GM12878 (cell line): ENCODE measurements around the gene DNHD1. TPM values are rescaled to one million over a fixed set of nuclear protein-coding genes. Genes with fewer than 3 reads are reported as not detected.

Experiments
- EGR1 ChIP-seq, 2 experiments: IDR thresholded peaks; 1 replicate in 1 of 2; 2 replicates in 1 of 2; pipeline ENCODE4 v1.6.1; 2011 to 2012; ENCODE audit warnings: low read depth in 2 of 2, low read length in 2 of 2, borderline replicate concordance in 1 of 2, mild to moderate bottlenecking in 1 of 2, moderate library complexity in 1 of 2
- FOS ChIP-seq: IDR thresholded peaks from 3 replicates; pipeline ENCODE4 v1.6.1; 2011; ENCODE audit warnings: borderline replicate concordance; ENCODE audit not compliant: insufficient read length; ENCODE audit errors: extremely low read depth
- FOXM1 ChIP-seq: IDR thresholded peaks from 2 replicates; pipeline ENCODE4 v1.6.1; 2012; ENCODE audit warnings: low read depth, mild to moderate bottlenecking, inconsistent platforms, low read length, moderate library complexity
- HDGF ChIP-seq: fragments of 450-650 bp; IDR thresholded peaks from 2 replicates; pipeline ENCODE4 v1.6.1; 2016; ENCODE audit warnings: antibody characterized with exemption
- IKZF1 ChIP-seq: fragments of 450-650 bp; conservative IDR thresholded peaks from 2 replicates; pipeline ENCODE4 v1.6.1; 2017; ENCODE audit warnings: antibody characterized with exemption, mild to moderate bottlenecking
- MEF2A ChIP-seq: IDR thresholded peaks from 2 replicates; pipeline ENCODE4 v1.6.1; 2011; ENCODE audit warnings: low read depth, mild to moderate bottlenecking, low read length, moderate library complexity; ENCODE audit not compliant: insufficient read depth
- MXI1 ChIP-seq: fragments of 150-350 bp; IDR thresholded peaks from 2 replicates; pipeline ENCODE4 v1.6.1; 2011; ENCODE audit warnings: low read depth, mild to moderate bottlenecking, inconsistent platforms, low read length, improper control_type of control experiment
- RAD51 ChIP-seq: fragments of 450-650 bp; IDR thresholded peaks from 2 replicates; pipeline ENCODE4 v1.6.1; 2016; ENCODE audit warnings: moderate library complexity, mild to moderate bottlenecking, inconsistent platforms
- SKIL ChIP-seq: fragments of 450-650 bp; IDR thresholded peaks from 2 replicates; pipeline ENCODE4 v1.6.1; 2017; ENCODE audit warnings: mild to moderate bottlenecking, low read depth, inconsistent platforms; ENCODE audit not compliant: poor library complexity, severe bottlenecking
- SREBF1 ChIP-seq: IDR thresholded peaks from 2 replicates; pipeline ENCODE4 v1.6.1; 2012; ENCODE audit warnings: mild to moderate bottlenecking, low read length
- TBL1XR1 ChIP-seq: IDR thresholded peaks from 2 replicates; pipeline ENCODE4 v1.6.1; 2012; ENCODE audit warnings: low read depth, low read length, improper control_type of control experiment
- USF2 ChIP-seq: IDR thresholded peaks from 2 replicates; pipeline ENCODE4 v1.6.1; 2011; ENCODE audit warnings: low read depth, low read length, improper control_type of control experiment, borderline replicate concordance
- ZNF207 ChIP-seq: fragments of 450-650 bp; IDR thresholded peaks from 2 replicates; pipeline ENCODE4 v1.6.1; 2014; ENCODE audit warnings: antibody characterized with exemption, mild to moderate bottlenecking, borderline replicate concordance
- polyA plus RNA-seq, 11 experiments: library from polyadenylated mRNA; depleted of rRNA in 4 of 11; unstranded in 6 of 11; stranded (reverse) in 5 of 11; fragments of >200 nt; fragmentation: Nextera tagmentation in 4 of 11; fragmentation: Illumina TruSeq in 1 of 11; extraction: Ambion mirVana in 4 of 11; extraction: Trizol in 1 of 11; gene quantifications; 1 replicate in 1 of 11; 2 replicates in 10 of 11; pipeline versions ENCODE4 v1.2.1 to v1.2.3, GENCODE V29; 2011 to 2016; ENCODE audit warnings: inconsistent platforms in 2 of 11, missing spikeins in 2 of 11, low read depth in 1 of 11
- total RNA-seq, 4 experiments: library from RNA; depleted of rRNA in 3 of 4; stranded (reverse); fragments of >200 nt in 3 of 4; fragmentation: Illumina TruSeq in 1 of 4; extraction: Trizol in 1 of 4; gene quantifications; 2 replicates each; pipeline versions ENCODE4 v1.2.1 to v1.2.3, GENCODE V29; 2013 to 2021
- TF ChIP-seq, protein P1 (sequence below): fragments of 450-650 bp; IDR thresholded peaks from 2 replicates; pipeline ENCODE4 v1.6.1; 2017; ENCODE audit warnings: low read depth, mild to moderate bottlenecking, moderate library complexity
- TF ChIP-seq, protein P2 (sequence below): IDR thresholded peaks from 2 replicates; pipeline ENCODE4 v1.6.1; 2011; ENCODE audit warnings: borderline replicate concordance, low read depth, mild to moderate bottlenecking, moderate library complexity, mixed read lengths, low read length; ENCODE audit not compliant: insufficient read depth; ENCODE audit errors: extremely low read length
- TF ChIP-seq, protein P3 (sequence below): IDR thresholded peaks from 2 replicates; pipeline ENCODE4 v1.6.1; 2012; ENCODE audit warnings: low read depth, low read length, improper control_type of control experiment
- TF ChIP-seq, protein P4 (sequence below): fragments of 450-650 bp; formaldehyde crosslinking; IDR thresholded peaks from 2 replicates; pipeline ENCODE4 v1.4.0; 2020; ENCODE audit warnings: mild to moderate bottlenecking, moderate library complexity

Gene DNHD1
- total and polyA plus RNA-seq, 10 of the 15 experiments (the other 5 are each of a cell fraction or from before 2014, with no cell fraction given) = 0.99 to 16.9 (median 8.6) TPM

- TF ChIP-seq SKIL (peak; percentile 38), RAD51 (peak; percentile 100), ZNF207 (no peak), SREBF1 (peak; percentile 53; the same call in 1 of the 2 replicates), USF2 (peak; percentile 99), HDGF (no peak; the same call in 1 of the 2 replicates), EGR1 (IDR thresholded peaks at IDR 0.05; ENCODE audit: borderline replicate concordance in 1 of 2, low read depth in 2 of 2, low read length in 2 of 2) (peak in 1 of 2 experiments; percentile 57; a peak in 1 of 3 replicates), FOXM1 (no peak), FOS (peak; percentile 88), MXI1 (peak; percentile 74; the same call in 1 of the 2 replicates), TBL1XR1 (peak; percentile 64; the same call in 1 of the 2 replicates), IKZF1 (peak; percentile 68), MEF2A (0 out of 2 replicates have a peak, but pooled peaks have one; percentile 7)
- TF ChIP-seq, protein P1, sequence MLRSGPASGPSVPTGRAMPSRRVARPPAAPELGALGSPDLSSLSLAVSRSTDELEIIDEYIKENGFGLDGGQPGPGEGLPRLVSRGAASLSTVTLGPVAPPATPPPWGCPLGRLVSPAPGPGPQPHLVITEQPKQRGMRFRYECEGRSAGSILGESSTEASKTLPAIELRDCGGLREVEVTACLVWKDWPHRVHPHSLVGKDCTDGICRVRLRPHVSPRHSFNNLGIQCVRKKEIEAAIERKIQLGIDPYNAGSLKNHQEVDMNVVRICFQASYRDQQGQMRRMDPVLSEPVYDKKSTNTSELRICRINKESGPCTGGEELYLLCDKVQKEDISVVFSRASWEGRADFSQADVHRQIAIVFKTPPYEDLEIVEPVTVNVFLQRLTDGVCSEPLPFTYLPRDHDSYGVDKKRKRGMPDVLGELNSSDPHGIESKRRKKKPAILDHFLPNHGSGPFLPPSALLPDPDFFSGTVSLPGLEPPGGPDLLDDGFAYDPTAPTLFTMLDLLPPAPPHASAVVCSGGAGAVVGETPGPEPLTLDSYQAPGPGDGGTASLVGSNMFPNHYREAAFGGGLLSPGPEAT = peak; percentile 93
- TF ChIP-seq, protein P2, sequence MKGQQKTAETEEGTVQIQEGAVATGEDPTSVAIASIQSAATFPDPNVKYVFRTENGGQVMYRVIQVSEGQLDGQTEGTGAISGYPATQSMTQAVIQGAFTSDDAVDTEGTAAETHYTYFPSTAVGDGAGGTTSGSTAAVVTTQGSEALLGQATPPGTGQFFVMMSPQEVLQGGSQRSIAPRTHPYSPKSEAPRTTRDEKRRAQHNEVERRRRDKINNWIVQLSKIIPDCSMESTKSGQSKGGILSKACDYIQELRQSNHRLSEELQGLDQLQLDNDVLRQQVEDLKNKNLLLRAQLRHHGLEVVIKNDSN = peak; percentile 95
- TF ChIP-seq, protein P3, sequence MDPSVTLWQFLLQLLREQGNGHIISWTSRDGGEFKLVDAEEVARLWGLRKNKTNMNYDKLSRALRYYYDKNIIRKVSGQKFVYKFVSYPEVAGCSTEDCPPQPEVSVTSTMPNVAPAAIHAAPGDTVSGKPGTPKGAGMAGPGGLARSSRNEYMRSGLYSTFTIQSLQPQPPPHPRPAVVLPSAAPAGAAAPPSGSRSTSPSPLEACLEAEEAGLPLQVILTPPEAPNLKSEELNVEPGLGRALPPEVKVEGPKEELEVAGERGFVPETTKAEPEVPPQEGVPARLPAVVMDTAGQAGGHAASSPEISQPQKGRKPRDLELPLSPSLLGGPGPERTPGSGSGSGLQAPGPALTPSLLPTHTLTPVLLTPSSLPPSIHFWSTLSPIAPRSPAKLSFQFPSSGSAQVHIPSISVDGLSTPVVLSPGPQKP = peak; percentile 66; the same call in 1 of the 2 replicates
- TF ChIP-seq, protein P4, sequence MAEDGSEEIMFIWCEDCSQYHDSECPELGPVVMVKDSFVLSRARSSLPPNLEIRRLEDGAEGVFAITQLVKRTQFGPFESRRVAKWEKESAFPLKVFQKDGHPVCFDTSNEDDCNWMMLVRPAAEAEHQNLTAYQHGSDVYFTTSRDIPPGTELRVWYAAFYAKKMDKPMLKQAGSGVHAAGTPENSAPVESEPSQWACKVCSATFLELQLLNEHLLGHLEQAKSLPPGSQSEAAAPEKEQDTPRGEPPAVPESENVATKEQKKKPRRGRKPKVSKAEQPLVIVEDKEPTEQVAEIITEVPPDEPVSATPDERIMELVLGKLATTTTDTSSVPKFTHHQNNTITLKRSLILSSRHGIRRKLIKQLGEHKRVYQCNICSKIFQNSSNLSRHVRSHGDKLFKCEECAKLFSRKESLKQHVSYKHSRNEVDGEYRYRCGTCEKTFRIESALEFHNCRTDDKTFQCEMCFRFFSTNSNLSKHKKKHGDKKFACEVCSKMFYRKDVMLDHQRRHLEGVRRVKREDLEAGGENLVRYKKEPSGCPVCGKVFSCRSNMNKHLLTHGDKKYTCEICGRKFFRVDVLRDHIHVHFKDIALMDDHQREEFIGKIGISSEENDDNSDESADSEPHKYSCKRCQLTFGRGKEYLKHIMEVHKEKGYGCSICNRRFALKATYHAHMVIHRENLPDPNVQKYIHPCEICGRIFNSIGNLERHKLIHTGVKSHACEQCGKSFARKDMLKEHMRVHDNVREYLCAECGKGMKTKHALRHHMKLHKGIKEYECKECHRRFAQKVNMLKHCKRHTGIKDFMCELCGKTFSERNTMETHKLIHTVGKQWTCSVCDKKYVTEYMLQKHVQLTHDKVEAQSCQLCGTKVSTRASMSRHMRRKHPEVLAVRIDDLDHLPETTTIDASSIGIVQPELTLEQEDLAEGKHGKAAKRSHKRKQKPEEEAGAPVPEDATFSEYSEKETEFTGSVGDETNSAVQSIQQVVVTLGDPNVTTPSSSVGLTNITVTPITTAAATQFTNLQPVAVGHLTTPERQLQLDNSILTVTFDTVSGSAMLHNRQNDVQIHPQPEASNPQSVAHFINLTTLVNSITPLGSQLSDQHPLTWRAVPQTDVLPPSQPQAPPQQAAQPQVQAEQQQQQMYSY (CRISPR knock-in tag) = no peak
These were observed 122.1 kb downstream of the DNHD1 start, which contains the start of gene TPP1 (continued) for GRCh38 chr11:6619004-6619745.
